GM12892 (cell line): Measurements from ENCODE around the gene COLEC12.

Source experiments
- POLR2A ChIP-seq: IDR thresholded peaks from 2 replicates; pipeline ENCODE4 v1.6.1; 2011; ENCODE audit warnings: low read depth, low read length, control low read depth
- TAF1 ChIP-seq: IDR thresholded peaks from 2 replicates; pipeline ENCODE4 v1.6.1; 2011; ENCODE audit warnings: low read depth, mild to moderate bottlenecking, control low read depth, low read length, borderline replicate concordance

GRCh38 chr18:312415-312814 is 188.1 kb downstream of the COLEC12 start:
- no peak for TF ChIP-seq POLR2A
- TF ChIP-seq TAF1, result no peak
